Inferior parietal cortex (tissue), 1 donor: Measurements from ENCODE around the gene VASN.
"Not testable (repeated sequence)": the region's sequence is repeated elsewhere in the genome, so short reads cannot be mapped to it uniquely, and the experiment has no call there.

Source experiments
- DNase-seq: peaks from one replicate; pipeline ENCODE4 v3.0.0-alpha.2; 2016; ENCODE audit errors: extremely low spot score

The VASN gene

DNA sequence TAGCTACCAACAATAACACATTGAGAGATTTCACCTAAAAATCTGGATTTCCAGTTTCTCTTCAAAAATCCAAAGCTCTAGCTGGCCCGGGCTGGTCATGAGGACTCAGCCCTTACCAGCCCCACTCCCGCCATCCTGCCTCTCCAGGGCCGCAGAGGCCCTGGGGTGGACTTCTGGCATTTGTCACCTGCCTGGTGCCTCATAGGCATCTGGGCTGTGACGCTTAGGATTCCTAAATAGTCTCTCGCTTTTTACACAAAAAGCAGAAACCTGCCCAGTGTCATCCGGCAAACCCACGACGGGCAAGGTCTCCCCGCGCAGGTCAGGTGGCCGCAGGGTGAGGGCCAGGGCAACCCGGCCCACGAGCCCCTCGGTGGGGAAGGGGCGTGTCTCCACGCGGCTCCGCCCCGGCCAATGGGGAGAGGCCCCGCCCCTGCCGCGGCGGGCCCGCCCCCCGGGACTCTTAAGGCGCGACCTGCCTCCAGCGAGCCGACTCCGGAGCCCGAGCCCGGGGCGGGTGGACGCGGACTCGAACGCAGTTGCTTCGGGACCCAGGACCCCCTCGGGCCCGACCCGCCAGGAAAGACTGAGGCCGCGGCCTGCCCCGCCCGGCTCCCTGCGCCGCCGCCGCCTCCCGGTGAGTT lies at the start of gene VASN:
Gene VASN (plus strand): TSS at position 492 of the 644 bp plus-strand sequence. CDS start 9,030 bp downstream, outside the sequence.
- DNase-seq, result peak; percentile 73

DNA sequence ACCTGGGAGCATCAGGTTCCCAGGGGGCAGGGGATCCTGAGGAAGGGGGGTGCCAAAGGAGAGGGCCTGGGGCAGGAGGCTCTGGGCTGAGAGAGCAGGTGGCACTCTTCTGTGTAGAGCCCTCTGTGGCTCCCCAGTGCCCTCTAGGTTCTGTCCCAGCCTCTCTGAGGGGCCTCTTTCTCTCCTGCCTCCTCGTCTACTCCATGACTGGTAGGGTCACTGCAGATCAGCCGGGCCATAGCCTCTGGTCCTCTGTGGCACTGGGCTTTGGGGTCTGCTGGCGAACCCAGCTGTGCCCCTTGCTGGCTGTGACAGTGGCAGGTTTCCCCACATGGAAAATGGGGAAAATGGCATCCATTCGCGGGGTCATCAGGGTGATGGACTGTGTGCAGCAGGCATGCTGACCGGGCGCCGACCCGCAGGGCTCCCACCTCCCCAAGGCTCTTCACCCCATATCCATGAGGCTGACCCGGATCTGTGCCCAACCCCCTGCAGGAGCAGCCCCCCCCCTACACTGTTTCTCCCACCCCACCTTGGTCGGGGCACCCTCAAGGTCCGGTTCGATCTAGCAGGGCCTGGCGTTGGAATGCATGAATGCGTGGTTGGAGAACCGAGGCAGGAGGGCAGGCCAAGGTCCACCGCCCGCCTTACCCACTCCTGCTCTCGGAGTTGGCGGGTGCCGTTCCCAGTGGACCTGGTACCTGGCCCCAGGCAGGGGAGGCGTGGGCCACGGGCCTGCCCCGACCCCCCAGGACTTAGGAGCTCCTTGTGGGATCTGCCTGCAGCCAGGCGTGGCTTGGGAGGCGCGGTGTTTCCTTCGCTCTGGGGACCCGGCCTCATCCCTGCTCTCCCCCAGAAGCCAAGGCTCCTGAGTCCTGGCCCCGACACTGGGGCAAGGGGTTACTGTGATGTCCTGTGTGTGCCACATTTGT lies 49.3 kb upstream of the VASN start:
- no peak for DNase-seq

DNA sequence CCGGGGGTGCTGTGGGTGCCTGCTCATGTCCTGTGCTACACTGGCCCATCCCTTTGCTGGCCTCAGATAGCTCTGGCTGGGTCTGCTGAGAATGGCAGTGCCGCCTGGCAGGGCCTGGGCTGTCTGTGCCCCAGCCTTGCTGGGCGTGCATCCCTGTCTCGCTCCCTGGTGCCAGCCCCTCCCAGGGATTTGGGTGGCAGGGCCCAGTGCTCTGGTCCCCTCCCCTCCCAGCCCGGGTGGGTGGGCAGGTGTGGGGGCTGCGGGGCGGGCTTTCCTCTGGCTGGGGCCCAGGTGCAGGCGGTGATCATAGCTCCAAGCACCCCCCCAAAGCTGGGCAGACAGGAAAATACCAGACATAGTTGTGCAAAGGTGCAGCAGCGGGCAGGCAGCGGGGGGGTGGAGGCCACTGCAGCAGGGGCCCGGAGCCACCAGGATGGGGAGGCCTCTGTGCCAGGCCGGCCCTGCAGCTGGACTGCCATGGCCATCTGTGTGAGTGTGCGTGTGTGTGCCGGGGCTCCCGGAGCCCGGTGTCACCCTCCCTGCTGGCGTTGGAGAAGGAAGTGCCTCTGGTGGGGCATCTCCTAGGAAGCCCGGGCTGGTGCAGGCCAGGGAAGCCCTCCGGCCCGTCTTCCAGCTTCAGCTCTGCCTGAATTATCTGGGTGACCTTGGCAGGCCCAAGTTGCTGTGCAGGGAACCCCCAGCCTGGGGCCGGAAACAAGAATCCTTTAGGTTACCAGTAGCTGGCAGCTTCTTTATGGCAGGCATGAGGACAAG lies 48.4 kb upstream of the VASN start:
- DNase-seq, result no peak

GRCh38 chr16:4323845-4324488 lies 47.7 kb upstream of the VASN start:
- no peak for DNase-seq

GRCh38 chr16:4324492-4325252 lies 47.0 kb upstream of the VASN start:
- DNase-seq, result no peak

DNA sequence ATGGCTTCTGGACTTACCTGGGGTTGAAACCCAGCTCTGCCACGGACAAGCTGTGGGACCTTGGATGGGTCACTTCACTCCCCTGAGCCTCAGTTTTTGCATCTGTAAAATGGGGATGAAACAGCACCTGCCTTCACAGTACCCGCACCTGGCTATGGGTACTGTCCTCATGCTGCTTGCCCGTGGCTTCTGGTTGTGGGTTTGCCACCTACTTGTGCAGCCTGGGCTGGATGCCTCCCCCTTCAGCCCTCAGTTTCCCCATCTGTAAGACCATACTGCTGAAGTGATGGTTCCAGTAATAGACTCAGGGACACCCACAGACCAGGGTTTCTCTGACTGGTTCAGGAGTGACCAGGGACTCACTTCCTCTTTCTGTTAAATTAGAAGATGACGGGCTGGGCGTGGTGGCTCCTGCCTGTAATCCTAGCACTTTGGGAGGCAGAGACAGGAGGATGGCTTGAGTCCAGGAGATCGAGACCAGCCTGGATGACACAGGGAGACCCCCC lies 46.3 kb upstream of the VASN start:
- DNase-seq, result no peak

DNA sequence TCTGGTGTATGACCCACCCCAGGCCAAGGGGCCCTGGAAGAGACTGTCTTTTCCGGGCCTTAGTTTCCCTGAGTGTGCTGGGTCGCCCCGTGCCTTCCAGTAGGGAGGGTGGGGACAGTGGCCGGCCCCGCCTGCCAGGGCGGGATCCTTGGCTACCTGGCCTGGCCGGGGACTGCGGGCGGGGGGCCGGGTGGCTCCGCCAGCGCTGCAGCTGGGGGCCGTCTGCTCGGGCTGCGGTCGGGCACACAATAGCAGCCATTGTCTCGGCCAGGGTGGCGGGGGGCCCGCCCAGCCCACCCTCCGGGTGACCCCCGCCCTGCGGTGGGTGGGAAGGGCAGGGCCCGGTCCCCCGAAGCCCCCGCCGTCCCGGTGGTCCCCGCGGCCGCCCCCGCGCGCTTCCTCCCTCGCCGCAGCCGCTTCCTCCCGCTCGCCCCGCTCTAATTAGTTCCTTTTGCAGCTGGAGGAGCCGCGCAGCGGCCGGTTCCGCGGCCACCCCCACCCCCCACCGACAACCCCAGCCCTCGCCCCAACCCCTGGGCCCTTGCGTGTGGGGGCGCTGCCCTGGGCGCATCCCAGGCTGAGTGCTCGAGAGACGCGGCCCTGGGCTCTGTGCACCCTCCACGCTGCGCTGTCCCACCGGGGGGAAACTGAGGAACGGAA lies 44.1 kb upstream of the VASN start:
- DNase-seq, result no peak

DNA sequence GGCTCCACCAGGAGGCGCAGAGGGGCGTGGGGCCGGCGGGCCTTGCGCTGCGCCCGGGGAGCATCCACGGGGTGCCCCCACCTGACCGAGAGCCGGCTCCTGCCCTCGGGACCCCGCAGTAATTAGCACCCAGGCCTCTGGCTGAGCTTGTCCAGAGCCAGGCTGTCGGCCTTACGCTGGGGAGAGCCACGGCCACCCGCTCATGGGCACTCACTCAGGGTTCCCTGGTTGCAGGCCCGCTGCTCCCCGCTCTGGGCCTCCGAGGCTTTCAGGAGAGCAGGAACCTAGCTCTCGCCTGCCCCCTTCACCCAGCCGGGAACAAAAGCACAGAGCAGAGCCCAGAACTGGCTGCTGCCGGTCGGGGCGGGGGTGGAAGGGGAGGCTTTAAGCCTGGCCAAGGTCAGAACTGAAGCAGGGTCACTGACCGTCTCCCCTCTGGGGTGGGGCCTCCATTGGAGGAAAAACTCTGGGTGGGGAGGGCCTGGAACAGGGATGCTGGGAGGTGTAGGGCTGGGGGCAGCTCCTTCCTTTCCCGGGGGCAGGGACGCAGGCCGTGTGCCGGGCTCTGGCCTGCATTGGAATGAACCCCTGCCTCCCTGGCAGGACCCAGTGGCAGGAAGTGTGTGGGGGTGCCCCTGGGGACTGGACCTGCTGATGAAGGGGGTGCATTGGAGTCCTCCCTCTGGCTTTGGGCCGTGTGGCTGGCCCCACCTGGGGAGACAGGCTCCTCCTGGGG lies 43.4 kb upstream of the VASN start:
- DNase-seq, result peak; percentile 45

GRCh38 chr16:4328782-4329775 lies 42.6 kb upstream of the VASN start:
- no peak for DNase-seq

DNA sequence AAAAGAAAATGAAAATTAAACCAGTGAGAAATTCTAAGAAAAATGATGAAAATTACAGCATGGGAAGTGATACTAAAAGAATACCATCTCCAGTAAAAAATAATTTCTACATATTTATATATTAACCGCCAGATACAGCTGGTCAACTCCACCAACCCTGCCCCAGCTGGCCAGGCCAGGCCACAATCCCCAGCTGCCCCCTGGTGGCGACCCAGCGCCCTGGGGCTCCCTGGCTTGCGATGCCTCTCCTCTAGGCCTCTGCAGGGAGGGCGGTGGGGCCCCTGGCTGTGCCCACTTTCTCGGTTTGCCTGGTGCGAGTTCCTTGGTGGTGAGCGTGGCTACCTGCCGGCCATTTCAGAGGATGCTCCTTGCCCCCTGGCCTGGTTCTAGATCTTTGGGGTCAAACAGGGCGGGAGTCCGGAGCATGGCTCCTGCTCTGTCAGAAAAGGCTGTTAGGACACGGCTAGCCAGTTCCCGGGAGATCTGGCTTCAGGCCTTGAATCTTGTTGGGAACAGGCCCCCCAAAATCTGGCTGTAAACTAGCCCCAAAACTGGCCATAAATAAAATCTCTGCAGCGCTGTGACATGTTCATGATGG lies 41.3 kb upstream of the VASN start:
- DNase-seq, result peak; percentile 66

GRCh38 chr16:4332083-4332482 lies 39.6 kb upstream of the VASN start:
- DNase-seq, result no peak

GRCh38 chr16:4332623-4333307 lies 38.9 kb upstream of the VASN start:
- DNase-seq, result no peak

- no peak for DNase-seq
These were observed 38.4 kb upstream of the VASN start for GRCh38 chr16:4333308-4333638.

GRCh38 chr16:4333714-4334113 lies 37.9 kb upstream of the VASN start:
- DNase-seq, result not testable (repeated sequence)

DNA sequence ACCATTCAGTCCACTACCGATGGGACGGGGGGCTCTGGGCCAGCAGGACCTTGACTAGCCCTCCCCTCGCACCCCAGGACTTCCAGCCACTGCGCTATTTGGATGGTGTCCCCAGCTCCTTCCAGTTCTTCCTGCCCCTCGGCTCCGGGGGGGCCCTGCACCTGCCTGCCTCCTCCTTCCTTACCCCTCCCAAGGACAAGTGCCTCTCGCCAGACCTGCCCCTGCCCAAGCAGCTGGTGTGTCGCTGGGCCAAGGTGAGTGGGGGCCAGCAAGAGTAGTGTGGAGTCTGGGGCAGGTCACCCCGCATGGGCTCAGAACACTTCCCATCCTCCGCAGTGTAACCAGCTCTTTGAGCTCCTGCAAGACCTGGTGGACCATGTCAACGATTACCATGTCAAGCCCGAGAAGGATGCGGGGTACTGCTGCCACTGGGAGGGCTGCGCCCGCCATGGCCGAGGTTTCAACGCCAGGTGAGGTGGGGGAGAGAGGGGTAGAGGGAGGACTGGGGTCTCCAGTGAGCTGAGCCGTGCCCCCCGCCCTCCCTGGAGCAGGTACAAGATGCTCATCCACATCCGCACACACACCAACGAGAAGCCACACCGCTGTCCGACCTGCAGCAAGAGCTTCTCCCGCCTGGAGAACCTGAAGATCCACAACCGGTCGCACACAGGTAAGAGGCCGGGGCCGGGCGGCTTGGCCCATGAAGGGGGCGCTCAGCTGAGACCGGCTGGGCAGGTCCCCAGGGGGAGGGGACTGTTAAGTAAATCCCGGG lies 36.7 kb upstream of the VASN start:
- DNase-seq, result no peak

DNA sequence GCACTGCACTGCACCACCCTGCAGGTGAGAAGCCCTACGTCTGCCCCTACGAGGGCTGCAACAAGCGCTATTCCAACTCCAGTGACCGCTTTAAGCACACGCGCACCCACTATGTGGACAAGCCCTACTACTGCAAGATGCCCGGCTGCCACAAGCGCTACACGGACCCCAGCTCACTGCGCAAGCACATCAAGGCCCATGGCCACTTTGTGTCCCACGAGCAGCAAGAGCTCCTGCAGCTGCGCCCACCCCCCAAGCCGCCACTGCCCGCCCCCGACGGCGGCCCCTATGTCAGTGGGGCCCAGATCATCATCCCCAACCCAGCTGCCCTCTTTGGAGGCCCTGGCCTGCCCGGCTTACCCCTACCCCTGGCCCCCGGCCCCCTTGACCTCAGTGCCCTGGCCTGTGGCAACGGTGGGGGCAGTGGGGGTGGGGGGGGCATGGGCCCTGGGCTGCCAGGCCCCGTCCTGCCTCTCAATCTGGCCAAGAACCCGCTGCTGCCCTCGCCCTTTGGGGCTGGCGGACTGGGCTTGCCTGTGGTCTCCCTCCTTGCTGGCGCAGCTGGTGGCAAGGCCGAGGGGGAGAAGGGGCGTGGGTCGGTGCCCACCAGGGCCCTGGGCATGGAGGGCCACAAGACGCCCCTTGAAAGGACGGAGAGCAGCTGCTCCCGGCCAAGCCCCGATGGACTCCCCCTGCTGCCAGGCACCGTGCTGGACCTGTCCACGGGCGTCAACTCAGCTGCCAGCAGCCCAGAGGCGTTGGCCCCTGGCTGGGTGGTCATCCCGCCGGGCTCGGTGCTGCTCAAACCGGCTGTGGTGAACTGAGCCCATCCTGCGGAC lies 34.7 kb upstream of the VASN start:
- no peak for DNase-seq
